GM21529 (cell line): ENCODE results near the gene HEYL.

Source experiments
- ATAC-seq: cut with Tn5 transposase; IDR thresholded peaks from one replicate; pipeline ENCODE4 v1.9.1; 2021; ENCODE audit not compliant: unreplicated experiment

HEYL gene

GRCh38 chr1:39639305-39640130, at the start of gene HEYL:
TSS of gene HEYL (minus strand) at chr1:39639643. CDS start at chr1:39639625, 18 bp downstream.
- no peak for ATAC-seq

GRCh38 chr1:39689214-39689613, 49.8 kb upstream of the HEYL start:
- ATAC-seq: no peak

- no peak for ATAC-seq
Measured at GRCh38 chr1:39688706-39689105, 49.3 kb upstream of the HEYL start.

DNA sequence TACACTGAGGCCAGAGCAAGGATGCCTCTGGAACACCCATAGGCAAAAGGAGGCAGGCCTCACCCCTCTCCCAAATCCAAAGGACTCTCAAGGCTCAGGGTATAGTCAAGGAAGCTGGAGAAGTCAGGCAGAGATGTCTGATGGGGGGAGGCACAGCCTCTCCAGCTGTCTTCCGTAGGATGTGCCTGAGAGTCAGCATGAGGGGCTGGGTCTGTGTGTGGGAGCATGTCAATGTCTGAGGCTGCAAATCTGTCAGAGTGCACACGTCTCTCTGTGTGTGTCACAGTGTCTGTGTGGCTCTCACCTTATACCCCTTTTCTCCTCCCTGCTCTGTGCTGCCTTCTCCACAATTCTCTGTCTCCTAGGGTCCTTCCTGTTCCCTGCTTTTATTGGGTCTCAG, 47.8 kb upstream of the HEYL start:
- ATAC-seq: no peak

- ATAC-seq: no peak
Measured at GRCh38 chr1:39685071-39685470, 45.6 kb upstream of the HEYL start.

GRCh38 chr1:39684313-39684664, 44.8 kb upstream of the HEYL start:
- no peak for ATAC-seq

DNA sequence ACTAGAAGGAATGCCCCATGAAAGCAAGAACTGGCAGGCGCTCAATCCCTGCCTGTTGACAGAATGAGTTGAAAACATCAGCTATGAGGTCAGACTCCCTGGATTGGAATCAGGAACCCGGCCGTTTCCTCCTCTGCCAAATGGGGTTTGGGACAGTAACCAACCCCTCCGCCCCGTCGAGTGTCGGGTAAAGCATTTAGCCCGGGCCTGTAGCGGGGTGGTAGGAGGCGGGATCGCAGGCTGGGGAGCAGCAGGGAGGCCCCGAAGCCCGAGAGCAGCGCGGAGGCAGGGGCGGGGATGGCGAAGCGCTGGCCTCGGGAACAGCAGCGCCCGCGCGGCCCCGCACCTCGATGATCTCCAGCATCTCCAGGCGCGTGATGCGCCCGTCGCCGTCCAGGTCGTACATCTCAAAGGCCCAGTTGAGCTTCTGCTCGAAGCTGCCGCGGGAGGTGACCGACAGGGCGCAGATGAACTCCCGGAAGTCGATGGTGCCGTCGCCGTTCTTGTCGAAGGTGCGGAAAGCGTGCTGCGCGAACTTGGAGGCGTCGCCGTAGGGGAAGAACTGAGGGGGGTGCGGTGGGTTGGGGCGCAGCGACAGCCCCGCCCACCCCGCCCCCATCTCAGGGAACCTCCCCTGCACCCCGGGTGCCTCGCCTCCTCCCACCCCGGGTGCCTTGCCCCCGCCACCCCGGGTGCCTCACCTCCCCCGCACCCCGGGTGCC, 44.3 kb upstream of the HEYL start:
- no peak for ATAC-seq

- ATAC-seq: no peak
Measured at GRCh38 chr1:39681999-39682398, 42.6 kb upstream of the HEYL start.

- no peak for ATAC-seq
Measured at GRCh38 chr1:39681294-39681693, 41.9 kb upstream of the HEYL start.

DNA sequence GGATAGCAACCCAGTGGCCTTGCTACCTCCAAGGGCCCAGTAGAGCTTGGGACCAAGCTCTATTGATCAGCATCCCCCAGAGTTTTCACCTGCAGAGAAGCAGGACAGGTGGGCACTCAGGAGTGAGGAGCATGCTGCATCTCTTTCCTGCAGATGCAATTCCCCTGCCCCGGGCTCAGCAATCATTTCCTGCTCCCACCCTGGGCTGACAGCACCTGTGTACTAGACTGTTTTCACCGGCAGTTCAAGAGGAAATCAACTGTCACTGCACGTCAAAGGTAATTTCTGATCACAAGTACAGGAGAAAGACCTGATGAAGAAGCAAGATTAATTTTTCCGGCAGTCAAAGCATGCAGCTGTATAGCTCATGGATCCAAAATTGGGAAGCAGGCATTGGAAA, 41.3 kb upstream of the HEYL start:
- no peak for ATAC-seq

GRCh38 chr1:39679821-39680220, 40.4 kb upstream of the HEYL start:
- ATAC-seq: no peak

DNA sequence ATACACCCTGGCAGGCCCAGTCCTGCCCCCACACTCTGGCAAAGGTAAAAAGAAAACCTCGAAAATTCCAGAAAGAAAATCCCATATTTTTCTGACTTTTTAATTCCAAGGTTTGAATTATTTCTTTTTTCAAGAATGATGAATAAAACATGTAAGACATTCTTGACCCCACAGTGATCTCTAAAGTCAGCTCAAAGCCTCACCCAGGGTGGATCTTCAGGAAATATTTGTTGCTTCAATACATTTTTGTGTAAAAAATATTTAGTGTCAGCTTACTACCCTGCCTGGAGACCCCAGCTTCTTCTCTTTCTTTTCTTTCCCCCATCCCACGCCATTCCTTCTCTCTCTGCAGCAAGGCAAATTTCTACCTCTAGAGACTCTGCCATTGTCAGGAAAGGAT, 39.4 kb upstream of the HEYL start:
- ATAC-seq: no peak

GRCh38 chr1:39677645-39678044, 38.2 kb upstream of the HEYL start:
- no peak for ATAC-seq

GRCh38 chr1:39676948-39677548, 37.6 kb upstream of the HEYL start:
- ATAC-seq: no peak

DNA sequence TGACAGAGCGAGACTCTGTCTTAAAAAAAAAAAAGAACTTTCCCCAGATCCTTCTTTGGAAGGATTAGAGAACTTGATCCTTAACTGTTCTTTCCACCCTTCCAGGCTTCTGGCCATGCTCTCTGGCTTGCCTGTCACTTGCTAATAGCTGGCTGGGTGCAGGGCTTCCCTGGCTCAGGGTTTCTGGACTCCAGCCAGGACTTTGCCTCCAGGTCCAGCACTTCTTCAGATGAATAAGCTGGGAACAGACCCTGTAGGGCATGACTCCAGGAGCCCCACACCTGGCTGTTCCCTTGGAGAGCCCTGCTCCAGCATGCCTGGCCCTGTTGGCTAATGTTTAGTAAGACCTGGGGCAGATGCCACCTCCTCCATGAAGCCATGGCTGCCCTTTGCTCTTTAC, 35.8 kb upstream of the HEYL start:
- no peak for ATAC-seq

- no peak for ATAC-seq
Measured at GRCh38 chr1:39673215-39673614, 33.8 kb upstream of the HEYL start.

- no peak for ATAC-seq
Measured at GRCh38 chr1:39672551-39672947, 33.1 kb upstream of the HEYL start.

DNA sequence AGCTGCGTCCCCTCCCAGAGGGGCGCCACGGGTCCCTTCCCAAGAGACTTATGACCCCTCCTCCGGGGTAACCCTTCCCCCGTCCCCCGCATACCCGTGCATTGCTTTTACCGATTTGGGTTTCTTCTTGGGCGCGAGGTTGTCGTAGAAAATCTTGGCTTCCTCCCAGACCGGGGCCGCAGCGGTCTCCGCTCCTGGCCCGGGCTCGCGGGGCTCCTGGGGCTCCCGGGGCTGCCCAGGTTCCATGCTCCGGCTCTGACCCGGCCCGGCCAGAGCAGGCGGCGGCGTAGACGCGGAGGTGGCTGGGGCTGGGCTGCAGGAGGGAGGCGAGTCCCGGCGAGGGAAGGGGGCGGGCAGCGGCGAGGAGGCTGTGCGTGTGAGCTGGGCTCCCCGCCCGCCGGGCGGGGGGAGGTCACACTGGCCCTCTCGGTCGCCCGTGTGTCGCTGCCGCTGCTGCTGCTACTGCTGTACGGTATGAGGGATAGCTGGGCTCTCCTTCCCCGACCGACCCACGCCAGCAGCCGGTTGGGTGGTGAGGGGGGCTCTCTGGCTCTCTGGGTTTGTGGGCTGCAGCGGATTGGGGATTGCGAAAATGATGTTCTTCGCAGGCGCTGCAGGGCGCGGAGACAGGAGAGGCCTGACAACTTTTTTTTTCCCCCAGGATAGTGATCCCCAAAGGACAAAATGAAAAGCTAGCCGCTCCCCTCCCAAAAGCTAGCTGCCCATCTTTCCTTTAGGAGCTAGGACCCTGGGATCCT, 32.5 kb upstream of the HEYL start, which contains the start of gene NT5C1A:
NT5C1A (minus strand) TSS at position 315 of the 758 bp plus-strand sequence; CDS start at position 246, 69 bp downstream.
- no peak for ATAC-seq

GRCh38 chr1:39671433-39671792, 32.0 kb upstream of the HEYL start:
- no peak for ATAC-seq

GRCh38 chr1:39670689-39671088, 31.2 kb upstream of the HEYL start:
- ATAC-seq: no peak

DNA sequence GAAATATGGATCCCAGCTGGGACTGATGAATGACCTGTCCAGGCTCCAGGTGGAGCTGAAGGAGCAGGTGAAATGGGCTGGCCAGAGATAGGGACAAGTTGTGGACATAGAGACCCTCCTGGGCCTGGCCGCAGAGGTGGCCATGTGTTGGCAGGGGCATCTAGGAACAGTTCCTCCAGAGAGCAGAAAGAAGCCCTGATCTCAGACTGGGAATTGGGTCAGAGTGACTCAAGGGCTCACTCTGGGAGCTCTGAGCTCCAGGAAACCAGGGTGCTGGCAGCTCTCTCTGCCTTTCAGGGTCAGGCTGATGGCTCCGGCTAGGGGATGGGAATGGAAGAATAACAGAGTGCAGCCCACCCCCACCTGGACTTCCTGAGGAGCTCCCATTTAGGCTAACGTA, 29.5 kb upstream of the HEYL start:
- ATAC-seq: no peak
